ENCODE results near the gene DEPDC7.
"Not testable (repeated sequence)": the region's sequence is repeated elsewhere in the genome, so short reads cannot be mapped to it uniquely, and the experiment has no call there.

DEPDC7 gene

DNA sequence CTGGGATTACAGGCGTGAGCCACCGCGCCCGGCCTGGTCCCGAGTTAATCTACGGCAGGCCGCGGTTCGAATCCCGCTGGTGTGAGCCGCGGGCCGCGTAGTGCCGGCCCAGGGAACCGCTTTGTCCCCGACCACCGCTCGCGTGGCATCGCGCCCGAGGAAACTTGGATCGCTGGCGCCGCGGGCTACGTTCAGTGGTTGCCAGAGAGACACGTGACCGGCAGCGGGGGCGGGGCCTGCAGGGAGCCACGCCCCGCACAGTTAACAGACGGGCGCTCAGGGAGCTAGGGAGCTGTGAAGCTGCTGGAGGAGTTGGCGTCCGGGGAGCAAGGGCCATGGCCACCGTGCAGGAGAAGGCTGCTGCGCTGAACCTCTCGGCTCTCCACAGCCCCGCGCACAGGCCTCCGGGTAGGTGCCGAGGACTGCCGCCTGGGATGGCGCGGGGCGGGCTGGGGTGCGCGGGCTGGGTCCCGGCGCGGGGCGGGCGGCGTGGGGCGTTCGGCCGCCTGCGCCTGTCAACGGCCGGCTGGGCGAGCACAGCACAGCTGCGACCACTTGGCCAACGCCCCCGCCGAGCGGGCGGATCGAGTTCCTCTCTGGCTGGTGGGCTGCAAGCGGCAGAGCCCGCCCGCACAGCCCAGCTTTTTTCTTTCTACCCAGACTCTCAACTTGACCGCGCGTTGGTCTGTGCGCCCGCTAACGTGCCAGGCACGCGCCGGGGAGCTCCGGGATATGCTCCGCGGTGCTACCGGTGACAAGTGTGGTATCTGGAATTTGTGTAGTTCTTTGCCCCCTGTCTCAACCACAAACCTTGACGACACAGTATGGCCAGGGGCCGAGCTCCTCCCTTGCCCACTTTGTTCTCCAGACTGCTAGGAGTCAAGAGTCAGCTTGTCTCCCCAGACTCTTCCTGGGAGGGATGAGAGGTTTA lies at the start of gene DEPDC7:
Gene DEPDC7, plus strand, starts transcription at position 258 of the 931 bp plus-strand sequence. Its CDS starts 78 bp downstream, at position 336.
- DNase-seq = peak; percentile 92

DNA sequence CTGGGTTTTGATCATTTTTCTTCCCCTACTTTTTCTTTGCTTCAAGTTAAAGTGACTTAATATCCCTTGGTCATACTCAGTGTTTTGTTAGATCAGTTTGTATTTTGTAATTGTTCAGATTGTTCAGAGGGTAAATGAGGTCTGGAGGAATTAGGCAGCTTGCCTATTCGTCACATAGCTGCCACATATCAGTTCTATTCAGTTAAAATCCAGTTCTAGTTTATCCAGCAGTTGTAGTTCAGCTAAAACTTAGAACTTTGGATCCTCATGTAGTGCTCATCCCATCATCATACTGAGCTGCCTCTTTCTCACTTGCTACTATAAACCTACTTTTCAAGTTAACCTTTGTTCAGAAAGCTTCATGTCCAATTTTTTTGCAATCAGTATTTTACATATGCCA lies 47.1 kb upstream of the DEPDC7 start:
- DNase-seq = no peak

DNA sequence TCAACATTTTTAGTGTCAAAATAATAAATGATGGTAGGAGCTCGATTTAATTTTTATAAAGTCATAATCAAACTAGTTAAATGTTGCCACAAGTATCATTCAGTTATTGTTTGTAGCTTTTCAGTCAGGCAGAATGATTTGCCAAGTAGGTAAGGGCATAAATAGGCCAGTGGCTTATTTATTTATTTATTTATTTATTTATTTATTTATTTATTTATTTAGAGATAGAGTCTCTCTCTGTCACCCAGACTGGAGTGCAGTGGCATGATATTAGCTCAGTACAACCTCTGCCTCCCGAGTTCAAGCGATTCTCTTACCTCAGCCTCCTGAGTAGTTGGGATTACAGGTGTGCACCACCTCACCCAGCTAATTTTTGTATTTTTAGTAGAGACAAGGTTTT lies 43.4 kb upstream of the DEPDC7 start:
- not testable (repeated sequence) for DNase-seq

DNA sequence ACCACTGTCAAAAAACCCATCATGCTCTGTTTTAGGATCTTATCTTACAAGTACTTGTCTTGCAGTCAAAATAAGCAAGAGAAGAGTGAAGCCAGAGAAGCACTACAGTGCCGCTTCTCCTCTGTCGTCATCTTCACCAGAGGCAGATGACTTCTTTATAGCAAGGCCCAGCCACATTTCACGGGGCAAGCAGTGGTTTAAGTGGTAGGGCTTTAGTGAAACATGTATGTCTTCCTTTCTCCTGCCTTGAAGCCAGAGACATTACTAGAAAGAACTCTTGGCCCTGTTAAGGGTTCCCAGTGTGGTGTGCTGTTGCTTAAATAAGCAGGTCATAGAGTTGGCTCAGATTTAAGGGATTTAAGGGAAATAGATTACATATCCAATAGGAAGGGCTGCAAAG lies 42.9 kb upstream of the DEPDC7 start:
- DNase-seq = no peak

DNA sequence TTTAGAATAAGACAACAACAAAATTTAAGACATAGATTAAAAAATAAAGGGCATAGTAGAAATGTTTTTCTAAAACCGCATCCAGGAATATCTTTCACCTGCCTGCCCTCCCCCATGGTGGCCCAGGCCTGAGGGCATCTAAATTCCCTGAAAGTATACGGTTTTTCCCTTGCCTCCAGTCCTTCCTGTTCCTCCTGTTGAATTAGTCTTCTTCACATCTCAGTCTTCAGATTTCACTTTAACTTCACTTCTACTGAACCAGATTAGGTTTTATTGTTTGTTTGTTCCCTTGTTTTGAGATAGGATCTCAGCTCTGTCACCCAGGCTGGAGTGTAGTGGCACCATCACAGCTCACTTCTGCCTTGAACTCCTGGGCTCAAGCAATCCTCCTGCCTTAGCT lies 33.1 kb upstream of the DEPDC7 start:
- no peak for DNase-seq

DNA sequence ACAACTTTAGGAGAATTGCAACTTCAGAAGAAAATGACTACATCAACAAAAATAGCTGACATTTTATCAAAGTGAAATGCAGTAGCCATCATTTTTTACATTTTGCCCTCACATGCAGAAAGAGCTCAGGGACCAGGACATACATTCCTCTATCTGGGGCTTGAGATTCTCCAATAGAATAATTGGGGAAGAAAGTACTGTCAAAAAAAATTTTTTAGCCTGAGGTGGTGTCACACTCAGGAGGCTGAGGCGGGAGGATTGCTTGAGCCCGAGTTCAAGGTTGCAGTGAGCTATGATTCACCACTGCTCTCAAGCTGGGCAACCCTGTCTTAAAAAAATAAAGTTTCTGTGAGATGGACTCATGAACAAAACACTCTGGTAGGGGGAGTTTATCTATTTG lies 32.2 kb upstream of the DEPDC7 start:
- DNase-seq = no peak

DNA sequence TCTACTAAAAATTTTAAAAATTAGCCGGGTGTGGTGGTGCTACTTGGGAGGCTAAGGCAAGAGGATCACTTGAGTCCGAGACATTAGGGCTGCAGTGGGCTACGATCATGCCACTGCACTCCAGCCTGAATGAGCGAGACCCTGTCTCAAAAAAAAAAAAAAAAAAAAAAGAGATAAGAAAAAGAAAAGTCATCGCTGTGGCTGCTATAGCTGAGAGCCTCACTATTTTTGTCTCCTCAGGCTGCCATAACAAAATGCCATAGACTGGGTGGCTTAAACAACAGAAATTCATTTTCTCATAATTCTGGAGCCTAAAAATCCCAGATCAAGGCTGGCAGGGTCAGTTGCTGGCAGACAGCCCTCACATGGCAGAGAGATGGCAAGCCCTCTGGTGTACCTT lies 30.1 kb upstream of the DEPDC7 start:
- no peak for DNase-seq

DNA sequence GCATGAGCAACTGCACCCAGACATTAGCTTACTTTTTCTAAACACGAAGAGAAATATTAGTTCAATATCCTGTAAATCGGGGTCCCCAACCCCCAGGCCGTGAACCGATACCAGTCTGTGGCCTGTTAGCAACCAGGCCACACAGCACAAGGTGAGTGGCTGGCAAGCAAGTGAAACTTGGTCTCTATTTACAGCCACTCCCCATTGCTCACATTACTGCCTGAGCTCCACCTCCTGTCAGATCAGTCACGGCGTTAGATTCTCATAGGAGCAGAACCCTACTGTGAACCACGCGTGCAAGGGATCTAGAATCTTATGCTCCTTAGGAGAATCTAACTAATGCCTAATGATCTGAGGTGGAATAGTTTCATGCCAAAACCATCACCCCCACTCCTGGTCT lies 27.8 kb upstream of the DEPDC7 start:
- no peak for DNase-seq

DNA sequence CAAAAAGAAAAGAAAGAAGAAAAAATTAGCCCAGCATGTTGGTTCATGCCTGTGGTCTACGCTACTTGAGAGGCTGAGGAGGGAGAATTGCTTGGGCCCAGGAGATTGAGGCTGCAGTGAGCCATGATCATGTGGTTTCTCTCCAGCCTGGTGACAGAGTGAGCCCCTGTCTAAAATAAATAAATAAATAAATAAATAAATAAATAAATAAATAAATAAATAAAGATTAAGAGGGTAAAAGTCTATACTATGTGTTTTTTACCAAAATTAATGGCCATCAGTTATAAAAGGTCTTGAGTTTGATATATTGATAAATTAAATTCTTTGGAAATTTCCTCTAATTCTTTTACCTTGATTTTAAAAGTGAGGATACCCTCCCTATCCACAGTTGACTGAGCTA lies 25.2 kb upstream of the DEPDC7 start:
- DNase-seq = no peak

DNA sequence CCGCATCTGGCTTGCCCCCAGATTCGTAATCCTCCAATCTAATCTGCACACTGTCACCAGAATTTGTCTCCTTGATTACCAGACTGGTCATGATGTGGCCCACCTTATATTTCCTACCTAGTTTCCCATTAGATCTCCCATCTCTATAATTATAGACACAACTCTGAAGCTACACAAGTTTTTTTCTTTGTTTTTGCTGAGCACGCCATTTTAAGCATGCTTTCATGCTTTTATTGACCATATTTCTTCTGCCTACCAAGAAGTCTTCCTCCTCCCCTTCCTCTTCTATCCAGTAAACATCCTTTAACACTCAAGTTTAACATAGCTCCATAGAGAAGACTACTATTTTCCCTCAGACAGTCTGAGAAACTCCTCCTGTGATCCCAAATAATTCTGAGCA lies 24.3 kb upstream of the DEPDC7 start:
- no peak for DNase-seq

DNA sequence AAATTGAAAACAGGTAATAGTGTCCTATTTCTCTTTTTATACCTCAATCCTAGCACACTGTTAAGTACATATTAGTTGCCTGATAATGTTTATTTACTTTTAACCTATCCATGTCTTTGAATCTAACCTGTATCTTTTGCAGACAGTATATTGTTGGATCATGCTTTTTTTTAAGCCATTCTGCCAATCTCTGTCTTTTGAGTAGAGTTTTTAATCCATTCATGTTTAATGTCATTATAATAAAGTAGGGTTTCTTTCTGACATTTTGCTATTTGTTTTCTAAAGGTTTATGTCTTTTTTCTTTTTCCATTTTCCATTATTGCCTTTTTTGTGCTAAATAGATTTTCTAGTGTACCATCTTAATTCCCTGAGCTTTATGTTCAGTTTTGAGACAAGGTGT lies 23.8 kb upstream of the DEPDC7 start:
- no peak for DNase-seq

DNA sequence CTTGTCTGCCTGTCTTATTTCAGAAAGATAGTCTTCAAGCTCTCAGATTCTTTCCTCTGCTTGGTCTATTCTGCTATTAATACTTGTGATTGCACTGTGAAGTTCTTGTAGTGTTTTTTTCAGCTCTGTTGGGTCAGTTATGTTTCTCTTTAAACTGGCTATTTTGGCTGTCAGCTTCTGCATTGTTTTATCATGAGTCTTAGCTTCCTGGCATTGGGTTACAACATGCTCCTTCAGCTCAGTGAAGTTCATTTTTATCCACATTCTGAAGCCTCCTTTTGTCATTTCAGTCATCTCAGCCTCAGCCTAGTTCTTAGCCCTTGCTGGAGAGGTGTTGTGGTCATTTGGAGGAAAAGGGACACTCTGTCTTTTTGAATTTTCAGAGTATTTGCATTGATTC lies 15.5 kb upstream of the DEPDC7 start:
- DNase-seq = no peak

DNA sequence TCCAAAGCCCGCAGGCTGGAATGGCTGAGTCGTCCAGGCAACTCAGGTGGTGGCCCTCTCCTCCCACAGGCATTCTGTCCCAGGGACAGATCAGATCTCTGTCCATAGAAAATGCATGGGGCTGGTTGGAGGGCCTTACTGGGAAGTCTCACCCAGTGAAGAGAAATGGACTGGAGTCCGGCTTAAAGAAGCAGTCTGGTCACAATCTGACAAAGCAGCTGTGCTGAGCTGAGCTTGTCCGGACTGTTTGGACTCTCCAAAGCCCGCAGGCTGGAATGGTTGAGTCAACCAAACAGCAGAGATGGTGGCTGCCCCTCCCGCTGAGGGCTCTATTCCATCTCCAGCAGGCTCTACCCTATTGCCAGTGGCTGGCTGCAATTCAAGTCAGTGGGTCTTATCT lies 14.4 kb upstream of the DEPDC7 start:
- no peak for DNase-seq

DNA sequence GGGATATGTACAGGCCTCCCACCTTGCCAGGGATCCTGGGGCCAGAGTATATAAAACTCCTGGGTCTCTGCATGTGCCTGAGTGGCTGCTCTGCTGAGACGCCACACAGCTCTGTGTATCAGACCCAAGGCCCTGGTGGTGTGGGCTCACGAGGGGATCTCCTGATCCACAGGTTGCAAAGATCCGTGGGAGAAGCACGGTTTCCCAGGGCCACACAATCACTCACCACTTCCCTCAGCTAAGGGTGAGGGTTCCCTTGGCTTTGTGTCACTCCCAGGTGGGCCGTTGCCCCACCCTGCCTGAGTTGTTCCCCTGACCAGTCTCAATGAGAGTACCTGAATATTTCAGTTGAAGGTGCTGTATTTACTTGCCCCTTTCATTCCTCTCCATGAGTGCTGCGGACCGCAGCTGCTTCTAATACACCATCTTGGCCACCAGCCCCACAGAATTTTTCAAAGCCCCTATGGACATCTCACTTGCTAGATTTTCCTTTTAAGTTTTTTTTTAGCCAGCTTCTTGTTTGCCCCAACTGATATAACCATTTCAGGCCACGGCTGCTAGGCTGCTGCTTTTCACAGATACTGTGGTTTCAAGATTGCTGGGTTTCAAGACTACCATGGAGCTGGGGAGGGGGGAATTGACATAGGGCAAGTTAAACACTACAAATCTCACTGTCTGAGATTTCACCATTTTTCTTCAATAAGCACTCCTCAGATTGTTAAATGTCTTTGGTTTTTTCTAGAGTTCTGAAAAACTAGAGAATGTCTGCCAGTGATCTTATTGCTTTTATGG lies 13.7 kb upstream of the DEPDC7 start:
- DNase-seq = no peak

DNA sequence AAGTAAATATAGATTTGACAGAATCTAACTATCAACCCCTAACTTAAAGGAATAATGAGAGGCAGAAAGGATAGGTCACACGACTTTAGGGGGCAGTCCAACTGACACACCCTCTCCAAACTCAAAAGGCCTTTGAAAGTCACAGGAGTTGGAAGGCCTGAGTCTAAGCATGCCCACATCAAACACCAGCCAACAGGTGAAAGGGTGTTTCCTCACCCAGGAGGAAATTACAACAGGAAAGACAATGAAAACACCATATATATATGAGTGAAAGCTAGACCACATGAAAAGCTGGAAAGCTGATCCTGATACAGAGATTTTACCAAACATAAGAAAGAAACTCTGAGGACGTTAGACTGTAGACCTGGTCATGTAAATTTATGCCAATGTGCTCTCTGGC lies 10.5 kb upstream of the DEPDC7 start:
- DNase-seq = no peak

DNA sequence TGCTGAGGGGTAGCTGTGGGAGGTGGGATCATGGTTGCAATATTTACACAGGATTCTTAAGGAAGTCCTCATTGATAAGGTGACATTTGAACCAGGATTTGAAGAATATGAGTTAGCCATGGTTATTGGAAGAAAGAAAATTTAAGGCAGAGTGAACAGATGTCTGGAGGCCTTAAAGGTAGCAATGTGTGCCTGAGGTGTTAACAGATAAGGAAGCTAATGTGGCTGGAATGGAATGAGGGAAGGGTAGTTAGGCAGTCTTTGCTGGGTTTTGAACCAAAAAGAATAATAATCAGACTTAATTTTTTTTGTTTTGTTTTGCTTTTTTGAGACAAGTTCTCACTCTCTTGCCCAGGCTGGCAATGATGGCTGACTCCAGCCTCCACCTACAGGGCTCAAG lies 9.7 kb upstream of the DEPDC7 start:
- DNase-seq = no peak

DNA sequence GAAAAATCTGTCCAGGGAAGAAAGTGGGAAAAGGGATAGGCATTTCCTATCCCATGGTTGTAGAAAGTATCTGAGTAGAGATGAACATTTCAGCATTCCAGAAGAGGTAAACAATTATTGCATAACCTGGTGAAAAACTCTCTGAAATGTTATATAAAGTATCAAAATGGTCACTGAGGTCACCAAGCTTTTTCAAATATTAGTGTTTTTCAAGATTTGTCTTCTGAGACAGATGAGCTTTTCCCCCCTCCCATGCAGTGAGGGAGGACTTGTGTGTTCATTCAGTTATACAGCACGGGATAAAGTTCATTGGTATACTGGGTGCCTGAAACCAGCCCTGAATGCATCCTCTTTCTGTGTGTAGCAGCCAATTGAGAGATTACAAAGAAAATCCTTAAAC lies 1.9 kb upstream of the DEPDC7 start:
- DNase-seq = no peak

DNA sequence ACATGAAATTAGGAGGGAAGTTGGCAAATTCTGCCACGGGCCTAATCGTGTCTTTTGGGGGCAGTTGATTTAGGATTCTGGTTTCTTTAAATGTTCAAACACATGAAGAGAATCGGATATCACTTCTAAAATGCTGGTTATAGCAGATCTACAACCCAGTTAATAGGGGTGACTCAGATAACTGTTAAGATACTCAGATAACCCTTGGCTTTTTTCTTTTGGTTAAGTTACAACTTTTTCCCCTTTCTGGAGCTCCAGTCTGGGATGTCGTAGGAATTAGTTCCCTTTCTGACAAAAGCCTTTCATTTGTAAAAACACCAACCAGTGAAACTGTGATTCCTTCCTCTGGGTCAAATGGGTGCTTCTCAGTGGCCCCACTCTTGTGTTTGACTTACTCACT lies 976 bp downstream of the DEPDC7 start:
- no peak for DNase-seq

DNA sequence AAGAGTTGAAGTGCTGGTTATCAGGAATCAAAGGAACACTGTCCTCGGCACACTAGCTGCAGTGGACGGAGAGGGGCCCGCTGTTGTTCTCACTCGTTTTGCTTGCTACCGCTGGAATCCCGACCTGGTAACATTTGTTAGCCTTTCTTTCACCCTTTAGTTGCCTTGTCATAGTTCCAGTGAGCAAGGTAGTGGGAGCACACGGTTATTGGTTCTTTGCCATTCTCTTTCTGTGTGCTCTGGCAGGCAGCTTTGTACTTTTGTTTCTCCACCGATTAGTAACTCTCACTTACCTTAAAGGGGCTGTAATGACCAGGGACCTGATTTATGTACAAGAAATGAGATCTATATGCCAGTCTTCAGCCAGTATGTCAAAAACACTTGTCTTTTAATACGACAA lies 1.8 kb downstream of the DEPDC7 start:
- DNase-seq = no peak

DNA sequence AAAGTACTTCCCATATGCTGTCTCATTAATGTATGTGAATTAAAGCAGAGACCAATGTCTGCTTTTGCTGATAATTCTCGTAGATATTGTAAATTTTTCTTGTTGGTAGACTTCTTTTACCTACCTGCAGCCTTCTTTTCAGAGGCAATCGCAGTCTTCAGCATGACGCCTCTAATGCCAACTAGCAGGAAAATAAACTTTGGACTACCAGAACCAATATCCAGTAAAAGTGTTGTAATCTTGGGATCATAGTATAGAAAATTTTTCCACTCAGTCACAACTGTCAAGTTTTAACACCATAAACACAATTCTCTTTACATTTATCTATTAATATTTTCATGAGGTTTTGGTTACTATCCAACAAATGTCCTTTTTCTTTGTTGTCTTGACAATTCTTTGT lies 2.3 kb downstream of the DEPDC7 start:
- no peak for DNase-seq

DNA sequence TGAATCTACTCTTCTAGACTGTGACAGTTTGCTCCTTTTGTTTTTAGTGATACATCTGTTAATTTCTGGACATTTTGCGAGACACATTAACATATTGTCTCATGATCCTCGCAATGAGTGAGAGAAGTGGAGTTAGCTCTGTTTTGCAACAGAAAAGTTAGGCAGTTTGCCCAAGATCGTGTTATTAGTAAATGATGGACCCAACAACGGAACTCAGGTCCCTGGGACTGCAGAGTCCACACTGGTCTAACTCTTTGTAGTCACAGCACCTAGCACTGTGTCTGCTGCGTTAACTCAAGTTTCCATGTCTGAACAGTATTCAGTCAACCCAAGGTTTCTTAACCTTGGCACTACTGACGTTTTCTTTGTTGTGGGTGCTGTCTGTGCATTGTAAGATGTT lies 3.2 kb downstream of the DEPDC7 start:
- no peak for DNase-seq

DNA sequence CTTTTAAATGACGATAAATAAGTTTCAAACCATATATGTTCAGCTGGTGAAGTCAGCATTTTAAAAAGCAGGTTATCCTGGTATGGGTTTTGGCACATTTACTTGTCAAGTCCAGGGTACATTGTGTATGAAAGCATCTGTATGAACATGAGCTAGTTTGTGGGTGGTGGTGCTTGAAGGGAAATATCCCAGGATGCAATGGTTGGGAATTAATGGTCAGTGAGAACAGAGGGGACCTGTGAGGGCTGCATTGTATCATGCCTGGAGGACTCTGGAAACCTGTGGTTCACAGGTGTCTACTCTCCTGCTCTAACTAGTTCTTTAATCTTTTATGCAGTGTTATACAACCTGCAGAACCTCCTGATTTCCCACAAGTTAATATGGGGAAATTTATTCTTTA lies 5.8 kb downstream of the DEPDC7 start:
- no peak for DNase-seq

DNA sequence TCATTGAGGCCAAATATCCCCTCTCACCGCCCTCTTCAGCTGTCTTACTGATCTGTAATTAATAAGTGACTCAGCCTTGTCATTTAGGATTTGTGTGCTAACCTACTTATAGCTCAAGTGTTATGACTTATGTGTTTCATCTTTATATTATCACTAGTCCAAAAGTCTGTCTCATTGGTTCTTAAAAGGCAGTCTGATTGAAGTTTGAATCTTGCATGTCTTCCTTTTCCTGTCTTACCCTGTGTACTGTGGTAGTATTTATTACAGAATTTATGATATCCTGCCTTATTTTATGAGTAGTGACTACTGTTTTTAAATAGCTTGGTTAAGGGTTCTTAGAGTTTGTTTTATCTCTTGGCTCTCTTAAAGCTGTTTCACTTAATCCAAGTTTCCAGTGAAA lies 6.3 kb downstream of the DEPDC7 start:
- DNase-seq = no peak

DNA sequence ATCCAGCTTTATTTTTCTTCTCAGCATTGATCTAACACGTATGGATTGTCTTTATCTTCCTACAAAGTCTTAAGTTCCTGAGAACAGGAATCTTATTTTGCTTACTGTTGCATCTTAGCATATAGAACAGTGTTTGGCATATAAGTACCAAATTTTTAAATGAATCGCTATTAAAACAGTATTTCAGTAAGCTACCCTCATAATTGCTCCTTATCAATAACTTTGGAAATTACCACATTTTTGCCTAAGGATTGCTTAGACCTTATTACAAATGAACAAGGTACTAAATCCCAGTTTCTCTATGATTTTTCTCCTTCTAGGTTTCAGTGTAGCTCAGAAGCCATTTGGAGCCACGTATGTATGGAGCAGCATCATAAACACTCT lies 9.7 kb downstream of the DEPDC7 start:
- DNase-seq = no peak

Data from NCI-H146 (cell line).